K562 (cell line): ENCODE data around the gene NUP153. TPM values are rescaled to one million over a fixed set of nuclear protein-coding genes. Genes with fewer than 3 reads are reported as not detected.
A peak's percentile ranks its signal among the peaks of the same experiment; 100 is the strongest.

Source experiments
- CBX2 ChIP-seq: fragments of 200-600 bp; sonication (generic); IDR thresholded peaks from one replicate; pipeline ENCODE4 v1.6.1; 2012; ENCODE audit warnings: mild to moderate bottlenecking, low read length, inconsistent platforms; ENCODE audit not compliant: insufficient read depth, poor library complexity, severe bottlenecking
- NFATC3 ChIP-seq: fragments of 450-650 bp; IDR thresholded peaks from 2 replicates; pipeline ENCODE4 v1.6.1; 2017; ENCODE audit warnings: mild to moderate bottlenecking
- RREB1 ChIP-seq: fragments of 250-450 bp; sonication (Bioruptor Pico); IDR thresholded peaks from 2 replicates; pipeline ENCODE4 v1.4.0; 2020
- TAF9B ChIP-seq: fragments of 450-650 bp; IDR thresholded peaks from 2 replicates; pipeline ENCODE4 v1.6.1; 2018; ENCODE audit warnings: mild to moderate bottlenecking; ENCODE audit not compliant: partially characterized antibody
- ZNF239 ChIP-seq: fragments of 250-450 bp; sonication (Bioruptor Pico); IDR thresholded peaks from 2 replicates; pipeline ENCODE4 v1.4.0; 2020; ENCODE audit warnings: mild to moderate bottlenecking
- ZNF518B ChIP-seq: fragments of 250-450 bp; sonication (Bioruptor Pico); IDR thresholded peaks from 2 replicates; pipeline ENCODE4 v1.5.0; 2021; ENCODE audit warnings: mild to moderate bottlenecking, moderate library complexity
- polyA plus RNA-seq, 8 experiments: library from polyadenylated mRNA; depleted of rRNA in 4 of 8; stranded (reverse) in 5 of 8; unstranded in 3 of 8; fragments of >200 nt; fragmentation: Nextera tagmentation in 2 of 8; fragmentation: Illumina TruSeq in 1 of 8; extraction: Ambion mirVana in 2 of 8; extraction: Trizol in 1 of 8; gene quantifications; 2 replicates each; pipeline versions ENCODE4 v1.2.1 to v1.2.3, GENCODE V29; 2011 to 2014; ENCODE audit warnings: inconsistent platforms in 1 of 8, missing spikeins in 1 of 8
- total RNA-seq, 7 experiments: library from RNA; depleted of rRNA in 6 of 7; stranded (reverse); fragments of >200 nt in 6 of 7; fragmentation: Illumina TruSeq in 2 of 7; extraction: Trizol in 2 of 7; gene quantifications; 2 replicates each; pipeline versions ENCODE4 v1.2.1 to v1.2.3, GENCODE V29; 2011 to 2021; ENCODE audit warnings: low replicate concordance in 1 of 7
- TF ChIP-seq, protein P1 (sequence below), 2 experiments: fragments of 450-650 bp; IDR thresholded peaks; 2 replicates each; pipeline ENCODE4 v1.6.1; 2018; ENCODE audit warnings: mild to moderate bottlenecking in 2 of 2, low read depth in 1 of 2; ENCODE audit not compliant: partially characterized antibody in 2 of 2
- TF ChIP-seq, protein P2 (sequence below): fragments of 250-450 bp; sonication (Bioruptor Pico); IDR thresholded peaks from 2 replicates; pipeline ENCODE4 v1.6.1; 2021; ENCODE audit warnings: mild to moderate bottlenecking

The NUP153 gene
- total and polyA plus RNA-seq, 9 of the 15 experiments (the other 6 are each of a cell fraction or from before 2014, with no cell fraction given) = 21.9 to 110 (median 84.8) TPM

DNA sequence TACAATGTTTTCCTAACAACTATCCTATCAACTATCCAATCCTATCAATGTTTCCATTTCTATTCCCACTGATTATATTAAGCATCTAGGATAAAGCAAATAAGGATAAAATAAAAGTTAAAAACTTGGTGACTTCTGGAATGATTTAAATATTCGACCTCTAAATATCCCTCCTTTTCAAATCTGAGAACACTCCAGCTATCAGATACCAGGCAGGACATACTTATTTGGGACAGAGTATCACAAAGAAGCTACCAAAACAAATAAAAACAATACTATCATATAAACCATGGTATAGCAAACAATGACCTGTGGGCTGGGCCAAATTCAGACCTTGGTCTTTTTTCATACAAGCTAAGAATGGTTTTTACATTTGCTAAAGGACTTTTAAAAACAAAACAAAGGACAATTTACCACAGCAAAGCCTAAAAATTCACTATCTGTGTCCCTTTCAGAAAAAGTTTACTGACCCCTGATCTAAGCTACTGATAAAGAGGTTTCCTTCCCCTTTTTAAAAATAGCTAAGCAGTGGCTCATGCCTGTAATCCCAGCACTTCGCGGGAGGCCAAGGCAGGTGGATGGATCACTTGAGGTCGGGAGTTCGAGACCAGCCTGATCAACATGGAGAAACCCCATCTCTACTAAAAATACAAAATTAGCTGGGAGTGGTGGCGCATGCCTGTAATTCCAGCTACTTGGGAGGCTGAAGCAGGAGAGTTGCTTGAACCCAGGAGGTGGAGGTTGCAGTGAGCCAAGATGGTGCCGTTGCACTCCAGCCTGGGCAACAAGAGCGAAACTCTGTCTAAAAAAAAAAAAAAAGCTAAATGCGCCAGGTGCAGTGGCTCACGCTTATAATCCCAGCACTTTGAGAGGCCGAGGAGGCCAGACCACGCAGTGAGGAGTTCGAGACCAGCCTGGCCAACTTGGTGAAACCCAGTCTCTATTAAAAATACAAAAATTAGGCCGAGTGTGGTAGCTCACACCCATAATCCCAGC, 6.0 kb downstream of the NUP153 start (continued):
- no peak for TF ChIP-seq ZNF239 (CRISPR knock-in tag)
- TF ChIP-seq ZNF518B = no peak
- TF ChIP-seq, protein P1, sequence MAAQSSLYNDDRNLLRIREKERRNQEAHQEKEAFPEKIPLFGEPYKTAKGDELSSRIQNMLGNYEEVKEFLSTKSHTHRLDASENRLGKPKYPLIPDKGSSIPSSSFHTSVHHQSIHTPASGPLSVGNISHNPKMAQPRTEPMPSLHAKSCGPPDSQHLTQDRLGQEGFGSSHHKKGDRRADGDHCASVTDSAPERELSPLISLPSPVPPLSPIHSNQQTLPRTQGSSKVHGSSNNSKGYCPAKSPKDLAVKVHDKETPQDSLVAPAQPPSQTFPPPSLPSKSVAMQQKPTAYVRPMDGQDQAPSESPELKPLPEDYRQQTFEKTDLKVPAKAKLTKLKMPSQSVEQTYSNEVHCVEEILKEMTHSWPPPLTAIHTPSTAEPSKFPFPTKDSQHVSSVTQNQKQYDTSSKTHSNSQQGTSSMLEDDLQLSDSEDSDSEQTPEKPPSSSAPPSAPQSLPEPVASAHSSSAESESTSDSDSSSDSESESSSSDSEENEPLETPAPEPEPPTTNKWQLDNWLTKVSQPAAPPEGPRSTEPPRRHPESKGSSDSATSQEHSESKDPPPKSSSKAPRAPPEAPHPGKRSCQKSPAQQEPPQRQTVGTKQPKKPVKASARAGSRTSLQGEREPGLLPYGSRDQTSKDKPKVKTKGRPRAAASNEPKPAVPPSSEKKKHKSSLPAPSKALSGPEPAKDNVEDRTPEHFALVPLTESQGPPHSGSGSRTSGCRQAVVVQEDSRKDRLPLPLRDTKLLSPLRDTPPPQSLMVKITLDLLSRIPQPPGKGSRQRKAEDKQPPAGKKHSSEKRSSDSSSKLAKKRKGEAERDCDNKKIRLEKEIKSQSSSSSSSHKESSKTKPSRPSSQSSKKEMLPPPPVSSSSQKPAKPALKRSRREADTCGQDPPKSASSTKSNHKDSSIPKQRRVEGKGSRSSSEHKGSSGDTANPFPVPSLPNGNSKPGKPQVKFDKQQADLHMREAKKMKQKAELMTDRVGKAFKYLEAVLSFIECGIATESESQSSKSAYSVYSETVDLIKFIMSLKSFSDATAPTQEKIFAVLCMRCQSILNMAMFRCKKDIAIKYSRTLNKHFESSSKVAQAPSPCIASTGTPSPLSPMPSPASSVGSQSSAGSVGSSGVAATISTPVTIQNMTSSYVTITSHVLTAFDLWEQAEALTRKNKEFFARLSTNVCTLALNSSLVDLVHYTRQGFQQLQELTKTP (IDR thresholded peaks at IDR 0.05; ENCODE audit: low read depth in 1 of 2, partially characterized antibody in 2 of 2) = peak; percentile 25 to 34
- no peak for TF ChIP-seq CBX2
- TF ChIP-seq NFATC3 = no peak
- TF ChIP-seq, protein P2, sequence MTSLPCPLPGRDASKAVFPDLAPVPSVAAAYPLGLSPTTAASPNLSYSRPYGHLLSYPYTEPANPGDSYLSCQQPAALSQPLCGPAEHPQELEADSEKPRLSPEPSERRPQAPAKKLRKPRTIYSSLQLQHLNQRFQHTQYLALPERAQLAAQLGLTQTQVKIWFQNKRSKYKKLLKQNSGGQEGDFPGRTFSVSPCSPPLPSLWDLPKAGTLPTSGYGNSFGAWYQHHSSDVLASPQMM (CRISPR knock-in tag) = no peak
- TF ChIP-seq RREB1 (CRISPR knock-in tag) = no peak
- TF ChIP-seq TAF9B = no peak
